ENCODE data around the gene PAPPA. TPM values are rescaled to one million over a fixed set of nuclear protein-coding genes. Genes with fewer than 3 reads are reported as not detected.
A peak's percentile ranks its signal among the peaks of the same experiment; 100 is the strongest.

The PAPPA gene
- total RNA-seq, 4 donors from 2014 or later: 9.6 to 35.3 (median 14.9) TPM

GRCh38 chr9:116156621-116157314 is 3.2 kb downstream of the PAPPA start:
- DNase-seq (ENCODE audit: low spot score) (no peak), ATAC-seq (ENCODE audit: low FRiP score) (peak; percentile 42)
- TF ChIP-seq CTCF (IDR thresholded peaks at IDR 0.05): no peak

GRCh38 chr9:116157436-116158138 is 4.0 kb downstream of the PAPPA start:
- ATAC-seq (ENCODE audit: low FRiP score): no peak

DNA sequence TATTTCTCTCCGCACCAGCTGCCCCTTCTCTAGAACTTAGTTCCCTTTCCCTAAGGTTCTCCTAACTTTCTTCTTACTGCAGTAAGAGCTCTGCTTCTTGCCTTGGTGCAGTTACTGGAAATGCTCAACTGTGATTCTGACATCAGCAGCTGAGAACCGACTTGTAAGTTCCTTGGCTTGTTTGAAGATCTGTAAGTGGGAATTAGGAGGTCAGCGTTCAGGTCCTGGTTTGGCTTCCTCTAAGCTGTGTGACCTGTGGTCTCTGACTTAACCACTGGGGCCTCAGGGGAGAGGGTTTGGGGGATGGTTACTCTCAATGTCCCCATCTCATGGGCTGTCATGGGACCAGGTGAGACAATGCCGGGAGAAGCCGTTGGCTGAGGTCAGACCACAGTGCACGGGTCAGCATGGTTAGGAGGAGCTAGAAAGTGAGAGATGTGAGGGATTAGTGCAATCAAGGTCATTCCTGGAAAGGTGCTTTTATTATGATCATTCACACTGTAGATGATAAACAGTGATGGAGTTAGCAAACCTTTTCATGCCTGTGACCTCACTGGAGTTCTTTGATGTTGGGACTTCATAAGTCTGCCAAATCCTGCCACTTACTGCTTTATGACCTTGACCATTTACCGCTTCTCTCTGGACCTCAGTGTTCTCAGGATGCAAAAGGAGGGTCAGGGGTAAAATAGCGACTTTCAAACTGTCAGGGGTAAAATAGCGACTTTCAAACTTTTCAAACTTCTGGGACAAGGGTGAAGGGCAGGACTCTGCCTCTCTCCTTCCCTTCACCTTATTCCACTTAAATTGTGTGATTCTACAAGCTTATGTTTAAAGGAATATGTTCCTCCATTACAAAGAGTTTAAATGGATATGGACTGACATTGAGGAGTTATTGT is 7.3 kb downstream of the PAPPA start:
- DNase-seq (ENCODE audit: low spot score) (no peak), ATAC-seq (ENCODE audit: low FRiP score) (no peak)
- TF ChIP-seq CTCF (IDR thresholded peaks at IDR 0.05): no peak

More at GRCh38 chr9:116157436-116158138, 4.0 kb downstream of the PAPPA start:
- no peak for TF ChIP-seq CTCF (IDR thresholded peaks at IDR 0.05)
- DNase-seq (ENCODE audit: low spot score): no peak

GRCh38 chr9:116162241-116162781 is 8.7 kb downstream of the PAPPA start:
- DNase-seq (ENCODE audit: low spot score) (no peak), ATAC-seq (ENCODE audit: low FRiP score) (peak; percentile 71)
- TF ChIP-seq CTCF (IDR thresholded peaks at IDR 0.05): no peak

DNA sequence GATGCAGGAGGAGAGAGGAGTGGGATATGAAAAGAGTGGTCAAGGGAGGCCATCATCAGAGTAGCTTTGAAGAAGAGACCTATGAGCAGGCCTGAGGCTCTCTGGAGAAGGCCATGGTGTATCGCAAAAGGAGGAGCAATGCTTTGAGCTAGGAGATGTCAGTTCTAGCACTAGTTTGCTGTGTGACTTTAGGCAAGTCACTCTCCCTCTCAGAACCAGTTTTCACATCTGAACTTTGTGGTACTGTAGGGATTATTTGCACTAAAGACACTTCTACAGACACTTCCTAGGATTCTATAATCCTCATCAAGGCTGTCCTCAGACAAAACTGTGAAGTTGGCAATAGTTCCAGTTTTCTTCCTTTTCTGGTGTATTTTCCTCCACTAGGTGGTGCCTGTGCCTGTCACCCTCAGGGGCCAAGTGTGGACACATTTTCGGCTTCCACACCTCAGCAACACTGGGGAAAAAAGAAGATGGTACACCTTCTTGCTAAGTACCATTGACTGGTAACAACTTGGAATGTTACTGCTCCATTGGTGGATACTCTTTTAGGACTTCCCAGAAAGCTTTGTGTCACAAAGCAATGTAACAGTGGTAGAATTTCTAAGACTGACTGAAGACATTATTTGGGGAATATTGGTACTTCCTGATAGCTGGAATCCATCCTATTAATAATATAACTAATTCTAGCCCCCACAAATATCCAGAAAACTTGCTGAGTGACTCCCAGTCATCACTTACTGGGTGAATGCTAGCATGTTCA is 9.9 kb downstream of the PAPPA start:
- no peak for DNase-seq (ENCODE audit: low spot score)
- TF ChIP-seq CTCF (IDR thresholded peaks at IDR 0.05): no peak
- no peak for ATAC-seq (ENCODE audit: low FRiP score)

GRCh38 chr9:116165912-116166311 is 12.3 kb downstream of the PAPPA start:
- ATAC-seq (ENCODE audit: low FRiP score): no peak
- no peak for DNase-seq (ENCODE audit: low spot score)
- TF ChIP-seq CTCF (IDR thresholded peaks at IDR 0.05): no peak

All from omental fat pad (tissue), 4 donors.